Activated T-helper 2 cell treated with anti-CD3 and anti-CD28 coated beads, Interferon-gamma antibody, Interleukin-2, Interleukin-4, amounts not matched to agents 10 μg/mL and 5 μg/mL and 100 μg/mL, durations not matched to agents 14 hours and 24 hours and 36 hours (primary cell): ENCODE data around the gene ARIH1. TPM values are rescaled to one million over a fixed set of nuclear protein-coding genes. Genes with fewer than 3 reads are reported as not detected.
"Not testable (repeated sequence)": the region's sequence is repeated elsewhere in the genome, so short reads cannot be mapped to it uniquely, and the experiment has no call there.

Source experiments
- DNase-seq: peaks from one replicate; pipeline ENCODE4 v3.0.0; 2021; ENCODE audit warnings: low spot score
- H3K27ac Mint-ChIP-seq: one replicate; pipeline ENCODE4 v1.8.0; 2021; ENCODE audit warnings: mixed read lengths
- H3K27me3 Mint-ChIP-seq: one replicate; pipeline ENCODE4 v1.8.0; 2021; ENCODE audit warnings: low read depth, mixed read lengths
- H3K36me3 Mint-ChIP-seq: one replicate; pipeline ENCODE4 v1.8.0; 2021; ENCODE audit warnings: low read depth, mixed read lengths
- H3K4me1 Mint-ChIP-seq: one replicate; pipeline ENCODE4 v1.8.0; 2021; ENCODE audit warnings: low read depth, mixed read lengths
- H3K4me3 Mint-ChIP-seq: one replicate; pipeline ENCODE4 v1.8.0; 2021; ENCODE audit warnings: low read depth, mild to moderate bottlenecking, moderate library complexity, mixed read lengths
- H3K9me3 Mint-ChIP-seq: one replicate; pipeline ENCODE4 v1.8.0; 2021; ENCODE audit warnings: mixed read lengths
- intact Hi-C: fragments of 100-400 bp; cut with micrococcal nuclease; formaldehyde crosslinking; loops from one replicate; pipeline ENCODE4 v1.15.1; 2023
- total RNA-seq: library from RNA; stranded (reverse); gene quantifications from 2 replicates; pipeline ENCODE4 v1.2.3, GENCODE V29; 2022

ARIH1 gene
- total RNA-seq, 1 donor from 2014 or later = 139 TPM

DNA sequence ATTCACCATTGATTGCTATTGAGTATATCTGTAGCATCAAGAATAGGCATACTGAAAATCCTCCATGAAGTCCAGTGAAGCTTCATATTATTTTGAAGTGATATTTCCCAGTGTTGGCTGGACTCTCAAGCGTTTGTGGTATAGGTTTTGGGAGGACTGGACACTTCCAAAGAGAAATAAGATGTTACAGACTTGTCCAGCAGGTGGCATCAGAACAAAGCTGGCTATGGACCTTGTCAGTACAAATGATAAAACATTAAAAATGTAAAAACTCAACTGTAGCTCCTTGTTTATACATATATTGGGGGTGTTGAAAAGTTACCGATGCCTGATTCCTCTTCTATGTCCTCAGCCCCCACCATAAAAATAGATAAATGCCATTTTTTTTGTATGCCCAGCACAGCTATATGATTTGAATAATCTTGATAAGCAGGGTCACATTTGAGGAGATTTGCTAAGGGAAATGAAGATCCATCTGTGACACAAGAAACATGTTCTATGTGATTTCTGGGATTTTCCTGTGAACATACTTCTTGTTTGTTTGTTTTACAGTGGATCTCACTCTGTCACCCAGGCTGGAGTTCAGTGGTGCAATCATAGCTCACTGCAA lies 125.8 kb downstream of the ARIH1 start:
- H3K27me3 Mint-ChIP-seq = peaks cover 11% of the 10 kb centered on the region
- no peak overlapping the region for H3K27ac Mint-ChIP-seq
- no peaks in the 10 kb centered on the region for H3K4me1 Mint-ChIP-seq
- no peak for DNase-seq
- intact Hi-C loops = loop anchor here (10.0 kb wide), 2 partner anchors 75 to 285 kb away; no protein-coding TSS in a partner anchor
- no peak overlapping the region for H3K4me3 Mint-ChIP-seq
- H3K9me3 Mint-ChIP-seq = no peaks in the 10 kb centered on the region
- H3K36me3 Mint-ChIP-seq = no peaks in the 10 kb centered on the region

DNA sequence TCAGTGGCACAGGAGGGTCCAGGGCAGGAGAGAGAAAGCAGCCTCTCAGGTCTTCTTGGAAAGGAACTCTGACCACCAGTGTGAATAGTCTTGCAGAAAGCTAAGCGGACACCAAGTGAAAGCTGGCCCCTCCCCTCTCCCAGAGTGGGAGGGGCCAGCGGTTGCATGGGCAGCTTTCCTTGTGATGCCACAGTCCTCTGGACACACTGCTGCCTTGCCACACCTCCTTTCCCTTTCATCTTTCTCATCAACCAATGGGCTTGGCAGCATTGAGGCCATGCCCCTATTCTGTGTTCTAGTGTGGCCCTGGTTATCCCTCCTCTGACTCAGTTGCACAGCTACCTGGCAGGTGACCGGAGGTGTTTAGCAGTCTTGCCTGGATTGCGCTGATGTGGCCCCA lies 130.7 kb downstream of the ARIH1 start:
- DNase-seq = no peak
- H3K4me1 Mint-ChIP-seq = no peaks in the 10 kb centered on the region
- intact Hi-C loops = loop anchor here (10.0 kb wide), 1 partner anchor 70 kb away; no protein-coding TSS in a partner anchor
- H3K36me3 Mint-ChIP-seq = no peaks in the 10 kb centered on the region
- peaks cover 11% of the 10 kb centered on the region for H3K27me3 Mint-ChIP-seq
- H3K27ac Mint-ChIP-seq = no peak overlapping the region
- H3K4me3 Mint-ChIP-seq = no peak overlapping the region
- no peaks in the 10 kb centered on the region for H3K9me3 Mint-ChIP-seq

DNA sequence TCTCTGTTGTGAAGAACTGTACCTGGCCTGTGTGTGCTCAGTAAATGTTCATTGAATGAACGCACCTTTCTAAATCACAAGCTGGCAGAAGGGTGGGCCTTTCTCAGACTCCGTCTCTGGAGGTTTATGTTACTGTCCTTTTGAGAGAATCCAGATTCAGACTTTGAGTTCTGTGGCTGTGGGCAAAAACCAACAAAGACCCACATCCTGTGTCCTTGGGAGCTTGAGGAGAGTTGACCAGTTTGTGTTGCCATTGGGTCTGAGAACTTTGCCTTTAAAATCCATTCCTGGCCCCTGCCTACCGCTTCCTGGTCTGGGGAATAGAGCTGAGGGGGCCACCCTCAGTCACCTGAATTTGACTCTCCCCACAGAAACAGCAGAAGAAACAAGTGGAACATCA lies 134.0 kb downstream of the ARIH1 start:
- H3K4me3 Mint-ChIP-seq, H3K9me3 Mint-ChIP-seq, H3K4me1 Mint-ChIP-seq, H3K36me3 Mint-ChIP-seq, H3K27ac Mint-ChIP-seq, DNase-seq, H3K27me3 Mint-ChIP-seq: not testable (repeated sequence)
- intact Hi-C loops = loop anchor here (10.0 kb wide), 1 partner anchor 67 kb away; no protein-coding TSS in a partner anchor

DNA sequence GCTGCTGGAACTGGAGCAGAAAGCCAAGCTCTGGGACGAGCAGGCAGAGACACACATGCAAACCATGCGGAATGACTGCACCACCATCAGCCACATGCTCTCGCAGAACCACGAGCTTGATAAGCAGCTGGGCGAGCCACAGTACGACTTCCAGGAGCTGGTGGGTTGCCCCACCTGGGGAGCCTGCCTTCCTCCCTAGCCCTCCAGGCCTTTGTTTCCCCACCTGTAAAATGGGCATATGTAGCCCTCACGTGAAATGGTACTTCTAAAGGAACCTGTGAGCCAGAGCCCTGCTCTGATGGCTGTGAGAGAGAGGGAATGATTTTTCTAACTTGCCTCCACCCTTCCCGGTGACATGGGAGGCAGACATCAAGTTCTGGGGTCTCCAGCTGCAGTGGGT lies 135.7 kb downstream of the ARIH1 start:
- intact Hi-C loops = loop anchor here (10.0 kb wide), 1 partner anchor 65 kb away; no protein-coding TSS in a partner anchor
- Mint-ChIP-seq H3K4me3 (no peak overlapping the region), H3K27ac (no peak overlapping the region), H3K9me3 (no peaks in the 10 kb centered on the region), H3K36me3 (no peaks in the 10 kb centered on the region), H3K4me1 (no peaks in the 10 kb centered on the region), H3K27me3 (no peaks in the 10 kb centered on the region)
- DNase-seq = no peak

DNA sequence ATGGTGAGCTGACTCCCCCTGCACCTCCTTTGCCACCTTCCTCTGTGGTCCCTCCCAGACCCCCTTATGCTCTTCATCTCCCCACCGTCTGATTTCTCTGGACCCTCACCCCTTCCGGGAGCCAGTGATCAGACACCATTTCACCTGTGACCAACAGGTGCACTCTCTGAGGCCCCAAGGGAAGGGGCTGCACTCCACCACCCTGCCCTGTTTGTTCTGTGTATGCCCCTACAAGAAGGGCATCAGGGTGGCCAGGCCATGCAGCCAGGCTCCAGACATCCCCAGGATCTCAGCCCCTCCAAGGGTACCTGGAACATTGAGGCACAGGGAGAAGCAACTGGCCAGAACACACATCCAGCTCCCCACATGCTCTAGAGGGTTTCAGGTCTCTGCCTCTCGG lies 138.2 kb downstream of the ARIH1 start:
- H3K4me3 Mint-ChIP-seq, H3K4me1 Mint-ChIP-seq, H3K27ac Mint-ChIP-seq, DNase-seq, H3K9me3 Mint-ChIP-seq, intact Hi-C loops, H3K36me3 Mint-ChIP-seq, H3K27me3 Mint-ChIP-seq: not testable (repeated sequence)

DNA sequence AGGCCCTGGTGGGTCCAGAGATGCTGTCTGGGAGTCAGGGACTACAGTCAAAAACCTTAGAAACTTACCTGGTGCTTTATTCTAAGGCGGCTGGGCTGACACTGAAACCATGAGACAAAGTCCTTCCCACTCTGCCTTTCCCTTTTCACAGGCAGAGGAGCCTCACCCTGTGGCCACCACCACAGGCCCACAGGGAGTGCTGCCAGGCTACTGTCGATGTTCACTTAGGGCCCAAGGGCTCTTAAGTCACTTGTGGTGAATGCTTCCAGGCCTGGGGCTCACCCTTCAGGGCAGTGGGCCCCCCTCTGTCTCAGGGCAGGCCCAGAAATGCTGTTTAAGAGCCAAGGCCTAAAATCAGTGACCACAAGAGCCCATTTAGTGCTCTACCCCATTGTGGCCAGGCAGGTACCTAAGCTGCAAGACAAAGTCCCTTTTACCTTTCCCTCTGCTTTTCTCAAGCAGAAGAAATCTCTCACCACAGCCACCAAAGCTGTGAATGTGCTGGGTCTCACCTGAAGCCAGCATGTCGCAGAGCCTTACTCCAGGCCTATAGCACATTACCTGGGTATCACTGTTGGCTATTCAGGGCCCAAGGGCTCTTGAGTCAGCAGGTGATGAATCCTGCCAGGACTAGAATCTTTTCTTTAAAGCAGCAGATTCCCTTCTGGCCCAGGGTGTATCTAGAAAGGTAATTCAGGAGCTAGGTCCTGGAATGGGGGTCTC lies 140.8 kb downstream of the ARIH1 start:
- intact Hi-C loops = no loop called here
- no peaks in the 10 kb centered on the region for H3K9me3 Mint-ChIP-seq
- H3K27ac Mint-ChIP-seq = no peak overlapping the region
- H3K4me1 Mint-ChIP-seq = no peaks in the 10 kb centered on the region
- no peak overlapping the region for H3K4me3 Mint-ChIP-seq
- H3K36me3 Mint-ChIP-seq = no peaks in the 10 kb centered on the region
- no peak for DNase-seq
- H3K27me3 Mint-ChIP-seq = no peaks in the 10 kb centered on the region

DNA sequence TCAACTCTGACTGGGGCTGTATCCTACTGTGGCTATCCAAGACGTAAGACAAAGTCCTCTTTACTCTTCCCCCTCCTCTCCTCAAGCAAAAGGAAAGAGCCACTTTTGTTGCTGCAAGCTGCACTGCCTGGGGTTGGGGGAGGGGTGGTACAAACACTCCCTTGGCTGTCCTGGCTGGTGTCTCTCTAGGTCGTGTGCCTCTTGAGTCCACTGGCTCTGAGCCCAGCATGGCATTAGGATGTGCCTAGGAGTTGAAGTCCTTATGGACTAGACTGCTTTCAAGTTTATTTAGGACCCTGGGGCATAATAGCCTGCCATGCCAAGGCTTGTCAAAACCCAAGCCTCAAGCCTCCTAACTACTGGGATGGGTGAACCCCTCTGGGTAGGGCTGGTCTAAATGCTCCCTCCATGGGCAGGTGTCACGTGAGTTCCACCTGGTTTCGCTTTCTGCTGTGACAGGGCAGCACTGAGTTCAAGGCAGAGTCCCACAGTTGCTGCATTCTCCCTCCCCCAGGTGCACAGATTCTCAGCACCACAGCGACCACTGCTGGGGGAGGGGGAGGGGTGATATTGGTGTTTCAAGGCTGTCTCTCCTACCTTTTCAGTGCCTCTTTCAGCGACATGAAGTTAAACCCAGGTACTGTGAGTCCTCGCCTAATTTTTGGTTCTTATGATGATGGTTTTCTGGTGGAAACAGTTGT lies 141.6 kb downstream of the ARIH1 start:
- H3K36me3 Mint-ChIP-seq, DNase-seq, H3K27me3 Mint-ChIP-seq, intact Hi-C loops, H3K4me1 Mint-ChIP-seq, H3K4me3 Mint-ChIP-seq, H3K9me3 Mint-ChIP-seq, H3K27ac Mint-ChIP-seq: not testable (repeated sequence)

DNA sequence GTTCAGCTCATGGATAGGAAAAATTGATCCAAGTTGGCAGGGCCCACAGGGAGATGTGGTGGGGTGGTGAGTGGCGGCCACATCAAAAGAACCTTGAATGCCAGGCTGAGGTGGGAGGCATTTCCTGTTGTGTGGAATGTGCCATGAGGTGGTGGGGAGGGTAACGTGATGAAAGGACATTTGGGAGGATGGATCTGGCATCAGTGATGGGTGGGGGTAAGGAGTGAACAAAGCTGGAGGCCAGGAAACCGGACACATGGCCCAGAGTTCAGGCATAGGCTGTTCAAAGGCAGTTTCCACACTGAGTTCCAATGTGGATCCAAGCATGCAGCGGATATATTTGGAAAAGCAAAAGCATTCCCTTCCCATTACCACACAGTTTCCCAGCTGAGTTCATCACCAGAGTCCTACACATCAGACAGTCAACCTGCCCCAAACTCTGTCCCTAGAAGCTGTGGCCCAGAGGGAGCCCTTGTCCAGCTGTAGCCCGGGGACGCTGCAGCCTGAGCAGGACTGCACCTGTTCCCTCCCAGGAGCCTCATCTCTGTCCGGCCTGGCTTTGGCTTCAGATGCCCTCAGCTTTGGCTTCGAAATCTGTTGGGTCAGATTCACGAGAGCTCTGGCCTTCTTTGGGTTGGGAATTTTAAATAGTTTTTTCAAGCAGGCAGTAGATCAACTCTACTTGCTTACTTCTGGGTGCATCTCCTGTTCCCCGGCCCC lies 142.5 kb downstream of the ARIH1 start:
- intact Hi-C loops = no loop called here
- Mint-ChIP-seq H3K27me3 (no peaks in the 10 kb centered on the region), H3K4me1 (no peaks in the 10 kb centered on the region), H3K9me3 (no peaks in the 10 kb centered on the region), H3K36me3 (no peaks in the 10 kb centered on the region), H3K27ac (no peak overlapping the region), H3K4me3 (no peak overlapping the region)
- DNase-seq = no peak

DNA sequence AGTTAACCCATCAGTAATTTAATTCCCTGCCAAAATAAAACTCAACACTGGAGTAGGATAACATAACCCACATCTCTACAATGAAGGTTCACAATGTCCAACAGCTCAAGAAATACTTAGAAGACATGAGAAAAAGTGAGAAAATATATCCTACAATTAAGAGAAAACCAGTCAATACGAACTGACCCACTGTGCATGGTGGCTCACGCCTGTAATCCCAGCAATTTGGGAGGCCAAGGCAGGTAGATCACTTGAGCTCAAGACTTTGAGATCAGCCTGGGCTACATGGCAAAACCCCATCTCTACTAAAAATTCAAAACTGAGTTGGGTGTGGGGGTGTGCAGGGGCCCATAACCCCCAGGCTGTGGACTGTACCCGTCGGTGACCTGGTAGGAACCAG lies 149.7 kb downstream of the ARIH1 start:
- H3K36me3 Mint-ChIP-seq, H3K27ac Mint-ChIP-seq, intact Hi-C loops, H3K4me3 Mint-ChIP-seq, H3K27me3 Mint-ChIP-seq, H3K4me1 Mint-ChIP-seq, H3K9me3 Mint-ChIP-seq, DNase-seq: not testable (repeated sequence)

DNA sequence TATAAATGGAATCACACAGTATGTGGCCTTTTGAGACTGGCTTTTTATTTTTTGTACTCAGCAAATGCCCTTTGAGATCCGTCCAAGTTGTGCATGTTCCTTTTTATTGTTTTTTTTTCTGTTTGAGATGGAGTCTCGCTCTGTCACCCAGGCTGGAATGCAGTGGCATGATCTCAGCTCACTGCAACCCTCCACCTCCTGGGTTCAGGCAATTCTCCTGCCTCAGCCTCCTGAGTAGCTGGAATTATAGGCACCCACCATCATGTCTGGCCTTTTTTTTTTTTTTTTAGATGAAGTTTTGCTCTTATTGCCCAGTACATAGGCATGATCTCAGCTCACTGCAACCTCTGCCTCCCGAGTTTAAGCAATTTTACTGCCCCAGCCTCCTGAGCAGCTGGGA lies 152.0 kb downstream of the ARIH1 start:
- intact Hi-C loops, DNase-seq, H3K4me3 Mint-ChIP-seq, H3K4me1 Mint-ChIP-seq, H3K9me3 Mint-ChIP-seq, H3K27me3 Mint-ChIP-seq, H3K36me3 Mint-ChIP-seq, H3K27ac Mint-ChIP-seq: not testable (repeated sequence)

DNA sequence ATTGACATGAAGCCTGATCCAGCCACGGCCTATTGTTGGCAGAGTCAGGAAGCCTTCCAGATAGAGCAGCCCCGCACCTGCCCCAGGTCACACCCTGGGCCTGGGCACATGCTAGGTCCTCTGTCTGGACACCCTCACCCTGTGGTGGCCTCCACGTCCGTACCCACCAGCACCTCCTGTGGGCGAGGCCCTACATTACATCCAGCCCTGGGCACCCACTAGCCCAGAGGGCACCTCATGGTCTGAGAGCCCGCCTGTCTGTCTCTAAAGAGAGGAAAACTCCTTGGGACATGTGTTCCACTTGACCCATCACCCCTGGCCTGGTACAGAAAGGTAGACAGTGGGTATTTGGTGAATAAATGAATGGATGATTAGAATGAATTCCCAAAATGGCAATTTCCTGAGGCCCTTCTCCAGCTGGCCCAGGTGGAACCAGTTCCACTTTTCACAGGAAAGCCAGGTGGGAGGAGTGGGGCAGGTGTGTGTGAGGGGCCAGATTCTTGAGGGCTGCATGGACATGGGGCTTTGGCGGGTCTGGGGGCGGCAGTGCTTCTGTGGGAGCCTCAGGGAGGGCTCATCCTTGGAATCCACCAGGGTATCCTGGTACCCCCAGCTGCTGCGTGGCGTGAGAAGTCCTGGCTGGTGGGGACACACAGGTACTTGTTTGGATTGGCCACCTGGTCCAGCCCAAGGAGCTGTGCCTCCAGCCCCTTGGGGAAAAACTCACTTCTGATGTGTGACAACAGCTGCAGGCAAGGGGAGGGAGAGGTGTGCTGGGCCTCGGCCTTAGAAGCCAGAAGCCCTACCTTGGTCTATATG lies 154.3 kb downstream of the ARIH1 start:
- DNase-seq, H3K36me3 Mint-ChIP-seq, H3K4me1 Mint-ChIP-seq, H3K27ac Mint-ChIP-seq, intact Hi-C loops, H3K9me3 Mint-ChIP-seq, H3K27me3 Mint-ChIP-seq, H3K4me3 Mint-ChIP-seq: not testable (repeated sequence)

DNA sequence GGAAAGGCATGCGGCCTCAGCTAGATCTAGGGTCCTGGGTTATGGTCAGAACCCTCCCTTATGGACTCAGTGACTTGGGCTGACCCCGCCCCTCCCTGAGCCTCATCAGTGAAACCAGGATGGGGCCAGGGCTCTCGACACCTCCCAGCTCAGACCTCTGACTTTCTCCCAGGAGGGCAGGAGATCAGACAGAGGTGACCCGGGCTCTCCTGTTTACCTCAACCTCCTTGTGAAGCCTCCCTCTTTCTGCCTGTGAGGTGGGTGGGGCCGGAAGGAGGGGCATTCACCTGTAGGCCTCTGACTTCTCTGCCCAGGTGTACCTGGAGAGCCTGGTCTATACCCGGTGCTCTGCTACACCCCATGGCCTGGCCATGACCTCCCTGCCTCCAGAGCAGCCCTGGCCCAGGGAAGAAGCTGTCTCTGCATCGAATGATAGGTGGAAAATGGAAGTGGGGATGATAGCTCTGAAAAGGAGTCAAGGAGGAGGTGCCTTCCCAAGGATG lies 155.0 kb downstream of the ARIH1 start:
- H3K27me3 Mint-ChIP-seq, DNase-seq, intact Hi-C loops, H3K36me3 Mint-ChIP-seq, H3K9me3 Mint-ChIP-seq, H3K4me1 Mint-ChIP-seq, H3K27ac Mint-ChIP-seq, H3K4me3 Mint-ChIP-seq: not testable (repeated sequence)
